ENCODE measurements around the gene CACNA2D3. TPM values are rescaled to one million over a fixed set of nuclear protein-coding genes. Genes with fewer than 3 reads are reported as not detected.

The CACNA2D3 gene
- total and polyA plus RNA-seq, 12 donors, result 0.26 to 13.7 (median 2.8) TPM; not detected in 1

- 57 to 67% (median 62%) methylated on average over 2 of the region's 2 CpGs for WGBS, 4 donors
- intact Hi-C loops (cut with DNase I), result no loop called here
Observed at GRCh38 chr3:54837964-54838363, 715.6 kb downstream of the CACNA2D3 start.

GRCh38 chr3:54841471-54841870 lies 719.1 kb downstream of the CACNA2D3 start:
- Histone ChIP-seq H3K36me3 (replicated peaks in 1 of 2) (no peaks in the 10 kb centered on the region), H3K4me3 (no peak overlapping the region), H3K9me3 (replicated peaks in 1 of 3) (no peaks in the 10 kb centered on the region), H3K27me3 (no peaks in the 10 kb centered on the region), H3K27ac (no peak overlapping the region), H3K4me1 (replicated peaks in 1 of 2) (no peaks in the 10 kb centered on the region)
- intact Hi-C loops (cut with DNase I), result no loop called here
- no peak for DNase-seq
- TF ChIP-seq POLR2A (IDR thresholded peaks at IDR 0.05) (no peak), CTCF (IDR thresholded peaks at IDR 0.05) (no peak)
- WGBS, 4 donors, result 76 to 89% (median 81%) methylated on average over 4 of the region's 4 CpGs

More at GRCh38 chr3:54837964-54838363, 715.6 kb downstream of the CACNA2D3 start:
- no peak for DNase-seq
- Histone ChIP-seq H3K4me1 (replicated peaks in 1 of 2) (no peaks in the 10 kb centered on the region), H3K27ac (no peak overlapping the region), H3K36me3 (replicated peaks in 1 of 2) (no peaks in the 10 kb centered on the region), H3K27me3 (no peaks in the 10 kb centered on the region), H3K9me3 (replicated peaks in 1 of 3) (no peaks in the 10 kb centered on the region), H3K4me3 (no peak overlapping the region)
- TF ChIP-seq POLR2A (IDR thresholded peaks at IDR 0.05), result no peak

- no peak for DNase-seq
- peaks cover 5% of the 10 kb centered on the region for H3K27me3 ChIP-seq
- H3K9me3 ChIP-seq (replicated peaks in 1 of 3), result no peaks in the 10 kb centered on the region
- H3K27ac ChIP-seq, result no peak overlapping the region
- H3K36me3 ChIP-seq (replicated peaks in 1 of 2), result no peaks in the 10 kb centered on the region
- H3K4me3 ChIP-seq, result no peak overlapping the region
- no peaks in the 10 kb centered on the region for H3K4me1 ChIP-seq (replicated peaks in 1 of 2)
- intact Hi-C loops (cut with DNase I), result no loop called here
- WGBS, 4 donors, result 59 to 69% (median 63%) methylated on average over 2 of the region's 2 CpGs
- no peak for TF ChIP-seq CTCF (IDR thresholded peaks at IDR 0.05)
- no peak for TF ChIP-seq POLR2A (IDR thresholded peaks at IDR 0.05)
Observed at GRCh38 chr3:54843352-54843751, 721.0 kb downstream of the CACNA2D3 start.

- intact Hi-C loops (cut with DNase I), result no loop called here
- no peaks in the 10 kb centered on the region for H3K4me1 ChIP-seq (replicated peaks in 1 of 2)
- peaks cover 5% of the 10 kb centered on the region for H3K27me3 ChIP-seq
- TF ChIP-seq POLR2A (IDR thresholded peaks at IDR 0.05) (no peak), CTCF (IDR thresholded peaks at IDR 0.05) (no peak)
- no peak overlapping the region for H3K4me3 ChIP-seq
- no peak overlapping the region for H3K27ac ChIP-seq
- no peaks in the 10 kb centered on the region for H3K9me3 ChIP-seq (replicated peaks in 1 of 3)
- no peaks in the 10 kb centered on the region for H3K36me3 ChIP-seq (replicated peaks in 1 of 2)
- DNase-seq, result no peak
- 88 to 94% (median 89%) methylated on average over 5 of the region's 5 CpGs for WGBS, 4 donors
Observed at GRCh38 chr3:54844211-54844610, 721.9 kb downstream of the CACNA2D3 start.

GRCh38 chr3:54845011-54845410 lies 722.7 kb downstream of the CACNA2D3 start:
- Histone ChIP-seq H3K27me3 (peaks cover 5% of the 10 kb centered on the region), H3K9me3 (replicated peaks in 1 of 3) (no peaks in the 10 kb centered on the region), H3K4me1 (replicated peaks in 1 of 2) (no peaks in the 10 kb centered on the region), H3K27ac (no peak overlapping the region), H3K4me3 (no peak overlapping the region), H3K36me3 (replicated peaks in 1 of 2) (no peaks in the 10 kb centered on the region)
- intact Hi-C loops (cut with DNase I), result no loop called here
- TF ChIP-seq POLR2A (IDR thresholded peaks at IDR 0.05) (no peak), CTCF (IDR thresholded peaks at IDR 0.05) (no peak)
- DNase-seq, result no peak
- 55 to 69% (median 62%) methylated on average over 4 of the region's 4 CpGs for WGBS, 4 donors
